ENCODE data around the gene TCF23.

TCF23 gene

GRCh38 chr2:27128668-27129571 lies 19.9 kb upstream of the TCF23 start:
- DNase-seq (ENCODE audit: low read depth, low spot score), result no peak

- no peak for DNase-seq (ENCODE audit: low read depth, low spot score)
Observed at GRCh38 chr2:27130396-27130795, 18.4 kb upstream of the TCF23 start.

- no peak for DNase-seq (ENCODE audit: low read depth, low spot score)
Observed at GRCh38 chr2:27131429-27131828, 17.4 kb upstream of the TCF23 start.

GRCh38 chr2:27133195-27133875 lies 15.5 kb upstream of the TCF23 start:
- DNase-seq (ENCODE audit: low read depth, low spot score), result no peak

- peak; percentile 96 for DNase-seq (ENCODE audit: low read depth, low spot score)
Observed at GRCh38 chr2:27133905-27134780, 14.7 kb upstream of the TCF23 start, which contains the start of gene PREB. PREB (minus strand) TSS chr2:27134636; CDS start chr2:27134421, 215 bp downstream.

GRCh38 chr2:27134781-27135477 lies 13.9 kb upstream of the TCF23 start:
- no peak for DNase-seq (ENCODE audit: low read depth, low spot score)

GRCh38 chr2:27135478-27135955 lies 13.3 kb upstream of the TCF23 start:
- no peak for DNase-seq (ENCODE audit: low read depth, low spot score)

GRCh38 chr2:27136751-27137150 lies 12.1 kb upstream of the TCF23 start:
- DNase-seq (ENCODE audit: low read depth, low spot score), result no peak

GRCh38 chr2:27137322-27137935 lies 11.4 kb upstream of the TCF23 start:
- no peak for DNase-seq (ENCODE audit: low read depth, low spot score)

GRCh38 chr2:27138111-27138510 lies 10.7 kb upstream of the TCF23 start:
- no peak for DNase-seq (ENCODE audit: low read depth, low spot score)

GRCh38 chr2:27139310-27139709 lies 9.5 kb upstream of the TCF23 start, which contains the start of gene PRR30:
PRR30 (minus strand) TSS chr2:27139410; CDS start chr2:27138329, 1,081 bp downstream.
- no peak for DNase-seq (ENCODE audit: low read depth, low spot score)

GRCh38 chr2:27143285-27143684 lies 5.5 kb upstream of the TCF23 start:
- no peak for DNase-seq (ENCODE audit: low read depth, low spot score)

- DNase-seq (ENCODE audit: low read depth, low spot score), result no peak
Observed at GRCh38 chr2:27145682-27146081, 3.1 kb upstream of the TCF23 start.

GRCh38 chr2:27147935-27148334 lies 869 bp upstream of the TCF23 start:
- DNase-seq (ENCODE audit: low read depth, low spot score), result no peak

GRCh38 chr2:27149570-27150405 lies 984 bp downstream of the TCF23 start:
- DNase-seq (ENCODE audit: low read depth, low spot score), result no peak

- DNase-seq (ENCODE audit: low read depth, low spot score), result no peak
Observed at GRCh38 chr2:27150639-27151230, 1.9 kb downstream of the TCF23 start.

- no peak for DNase-seq (ENCODE audit: low read depth, low spot score)
Observed at GRCh38 chr2:27152102-27152795, 3.4 kb downstream of the TCF23 start.

- DNase-seq (ENCODE audit: low read depth, low spot score), result no peak
Observed at GRCh38 chr2:27152796-27153464, 4.1 kb downstream of the TCF23 start.
